IMR-90 (cell line): ENCODE data around the gene KIF25.

Experiments used
- MAFK ChIP-seq: IDR thresholded peaks from 2 replicates; pipeline ENCODE4 v1.6.1; 2012; ENCODE audit warnings: low read depth, low read length, improper control_type of control experiment
- RCOR1 ChIP-seq: IDR thresholded peaks from 2 replicates; pipeline ENCODE4 v1.6.1; 2012; ENCODE audit warnings: mild to moderate bottlenecking, low read length, improper control_type of control experiment; ENCODE audit not compliant: insufficient replicate concordance
- RFX5 ChIP-seq: IDR thresholded peaks from 2 replicates; pipeline ENCODE4 v1.8.0; 2012; ENCODE audit warnings: low read depth, mild to moderate bottlenecking, low read length, moderate library complexity
- TF ChIP-seq, protein P1 (sequence below): conservative IDR thresholded peaks from 2 replicates; pipeline ENCODE4 v1.5.1; 2012; ENCODE audit warnings: mild to moderate bottlenecking, low read depth, low read length, improper control_type of control experiment

DNA sequence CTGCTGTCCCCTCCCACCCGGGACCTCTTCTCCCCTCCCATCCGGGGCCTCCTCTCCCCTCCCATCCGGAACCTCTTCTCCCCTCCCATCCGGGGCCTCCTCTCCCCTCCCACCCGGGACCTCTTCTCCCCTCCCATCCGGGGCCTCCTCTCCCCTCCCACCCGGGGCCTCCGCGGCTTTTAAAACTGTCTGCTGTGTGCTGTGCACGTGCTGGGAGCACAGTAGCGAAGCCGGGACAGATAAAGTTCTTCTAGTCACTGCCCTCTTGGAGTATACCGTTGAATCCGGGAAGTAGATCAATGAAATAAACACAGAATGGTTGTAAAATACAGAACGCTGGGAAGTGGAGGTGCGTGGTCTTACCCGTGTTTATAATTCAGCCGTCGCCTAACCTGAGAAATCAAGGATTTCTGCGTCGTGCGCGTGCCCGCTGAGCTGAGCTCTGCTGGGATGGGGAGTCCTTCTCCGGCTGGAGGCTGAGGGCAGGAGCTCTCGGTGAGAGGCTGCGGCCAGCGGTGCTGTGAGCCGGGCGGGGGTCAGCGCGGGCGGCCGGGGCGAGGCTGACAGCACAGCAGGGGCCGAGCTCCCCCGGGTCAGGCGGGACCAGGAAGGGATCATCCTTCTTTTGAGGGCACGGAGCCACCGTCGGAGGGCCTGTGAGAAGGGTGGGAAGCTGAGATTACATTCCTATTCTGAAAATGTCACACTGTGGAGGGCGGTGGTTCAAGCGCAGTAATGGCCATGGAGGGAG lies 19.6 kb upstream of the KIF25 start:
- TF ChIP-seq MAFK = no peak
- TF ChIP-seq, protein P1, sequence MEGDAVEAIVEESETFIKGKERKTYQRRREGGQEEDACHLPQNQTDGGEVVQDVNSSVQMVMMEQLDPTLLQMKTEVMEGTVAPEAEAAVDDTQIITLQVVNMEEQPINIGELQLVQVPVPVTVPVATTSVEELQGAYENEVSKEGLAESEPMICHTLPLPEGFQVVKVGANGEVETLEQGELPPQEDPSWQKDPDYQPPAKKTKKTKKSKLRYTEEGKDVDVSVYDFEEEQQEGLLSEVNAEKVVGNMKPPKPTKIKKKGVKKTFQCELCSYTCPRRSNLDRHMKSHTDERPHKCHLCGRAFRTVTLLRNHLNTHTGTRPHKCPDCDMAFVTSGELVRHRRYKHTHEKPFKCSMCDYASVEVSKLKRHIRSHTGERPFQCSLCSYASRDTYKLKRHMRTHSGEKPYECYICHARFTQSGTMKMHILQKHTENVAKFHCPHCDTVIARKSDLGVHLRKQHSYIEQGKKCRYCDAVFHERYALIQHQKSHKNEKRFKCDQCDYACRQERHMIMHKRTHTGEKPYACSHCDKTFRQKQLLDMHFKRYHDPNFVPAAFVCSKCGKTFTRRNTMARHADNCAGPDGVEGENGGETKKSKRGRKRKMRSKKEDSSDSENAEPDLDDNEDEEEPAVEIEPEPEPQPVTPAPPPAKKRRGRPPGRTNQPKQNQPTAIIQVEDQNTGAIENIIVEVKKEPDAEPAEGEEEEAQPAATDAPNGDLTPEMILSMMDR = no peak
- TF ChIP-seq RFX5 = no peak
- no peak for TF ChIP-seq RCOR1
